Bronchial epithelial cell (primary cell): ENCODE data around the gene CACUL1. TPM values are rescaled to one million over a fixed set of nuclear protein-coding genes. Genes with fewer than 3 reads are reported as not detected.
"Not testable (repeated sequence)": the region's sequence is repeated elsewhere in the genome, so short reads cannot be mapped to it uniquely, and the experiment has no call there.

Experiments used
- DNase-seq: peaks from one replicate; pipeline ENCODE4 v3.0.0-alpha.2; 2010; ENCODE audit warnings: low read depth
- FAIRE-seq: peaks from 2 replicates; lab custom pipeline; 2011; peaks lifted over from hg19 to GRCh38; lab: Jason Lieb, UNC
- H3K27me3 ChIP-seq: 2 replicates; pipeline ENCODE4 v1.5.1; 2011; ENCODE audit warnings: low read length; ENCODE audit not compliant: control insufficient read depth, insufficient read depth
- H3K36me3 ChIP-seq: 2 replicates; pipeline ENCODE4 v1.5.1; 2011; ENCODE audit warnings: low read length; ENCODE audit not compliant: control insufficient read depth, insufficient read depth
- H3K4me3 ChIP-seq: 2 replicates; pipeline ENCODE4 v1.5.1; 2011; ENCODE audit warnings: mild to moderate bottlenecking, low read depth, low read length, control low read depth
- total RNA-seq: library from RNA; depleted of rRNA; stranded (reverse); fragments of >200 nt; gene quantifications from 2 replicates; pipeline ENCODE4 v1.2.1, GENCODE V29; 2014
- TF ChIP-seq, protein P1 (sequence below): IDR thresholded peaks from 2 replicates; pipeline ENCODE4 v1.5.1; 2011; ENCODE audit warnings: mild to moderate bottlenecking, moderate library complexity, low read length, control low read depth, inconsistent platforms; ENCODE audit not compliant: insufficient read depth, severe bottlenecking

The CACUL1 gene
- total RNA-seq, 1 donor from 2014 or later = 18.2 TPM

DNA sequence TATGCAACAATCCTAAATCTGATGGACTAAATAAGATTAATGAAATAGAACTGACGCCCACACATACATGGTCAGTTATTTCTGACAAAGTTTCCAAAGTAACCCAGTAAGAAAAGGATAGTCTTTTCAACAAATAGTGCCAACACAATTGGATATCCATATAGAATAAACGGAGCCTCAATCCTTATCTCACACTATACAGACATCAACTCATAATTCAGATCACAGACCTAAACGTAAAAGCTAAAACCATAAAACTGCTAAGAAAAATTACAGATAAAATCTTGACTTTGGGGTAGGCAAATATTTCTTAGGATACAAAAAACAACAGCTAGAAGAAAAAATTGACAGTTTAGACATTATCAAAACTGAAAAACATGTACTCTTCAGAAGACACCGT is 8.5 kb downstream of the CACUL1 start:
- TF ChIP-seq, protein P1, sequence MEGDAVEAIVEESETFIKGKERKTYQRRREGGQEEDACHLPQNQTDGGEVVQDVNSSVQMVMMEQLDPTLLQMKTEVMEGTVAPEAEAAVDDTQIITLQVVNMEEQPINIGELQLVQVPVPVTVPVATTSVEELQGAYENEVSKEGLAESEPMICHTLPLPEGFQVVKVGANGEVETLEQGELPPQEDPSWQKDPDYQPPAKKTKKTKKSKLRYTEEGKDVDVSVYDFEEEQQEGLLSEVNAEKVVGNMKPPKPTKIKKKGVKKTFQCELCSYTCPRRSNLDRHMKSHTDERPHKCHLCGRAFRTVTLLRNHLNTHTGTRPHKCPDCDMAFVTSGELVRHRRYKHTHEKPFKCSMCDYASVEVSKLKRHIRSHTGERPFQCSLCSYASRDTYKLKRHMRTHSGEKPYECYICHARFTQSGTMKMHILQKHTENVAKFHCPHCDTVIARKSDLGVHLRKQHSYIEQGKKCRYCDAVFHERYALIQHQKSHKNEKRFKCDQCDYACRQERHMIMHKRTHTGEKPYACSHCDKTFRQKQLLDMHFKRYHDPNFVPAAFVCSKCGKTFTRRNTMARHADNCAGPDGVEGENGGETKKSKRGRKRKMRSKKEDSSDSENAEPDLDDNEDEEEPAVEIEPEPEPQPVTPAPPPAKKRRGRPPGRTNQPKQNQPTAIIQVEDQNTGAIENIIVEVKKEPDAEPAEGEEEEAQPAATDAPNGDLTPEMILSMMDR = no peak
- no peak overlapping the region for H3K4me3 ChIP-seq
- no peak for DNase-seq
- no peak for FAIRE-seq
- no peaks in the 10 kb centered on the region for H3K36me3 ChIP-seq
- no peaks in the 10 kb centered on the region for H3K27me3 ChIP-seq

DNA sequence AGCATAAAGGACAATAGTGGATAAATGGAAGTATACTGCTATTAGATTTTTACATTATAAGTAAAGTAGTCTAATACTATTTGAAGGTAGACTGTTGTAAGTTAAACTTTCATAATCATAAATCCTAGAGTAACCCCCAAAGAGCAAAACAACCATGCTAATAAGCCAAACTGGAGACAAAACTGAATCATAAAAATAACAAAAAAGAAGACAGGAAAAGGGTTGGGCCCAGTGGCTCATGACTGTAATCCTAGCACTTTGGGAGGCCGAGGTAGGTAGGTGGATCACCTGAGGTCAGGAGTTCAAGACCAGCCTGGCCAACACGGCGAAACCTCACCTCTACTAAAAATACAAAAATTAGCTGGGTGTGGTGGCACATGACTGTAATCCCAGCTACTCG is 9.7 kb downstream of the CACUL1 start:
- H3K4me3 ChIP-seq = no peak overlapping the region
- no peak for FAIRE-seq
- H3K36me3 ChIP-seq = no peaks in the 10 kb centered on the region
- TF ChIP-seq, protein P1 = no peak
- H3K27me3 ChIP-seq = no peaks in the 10 kb centered on the region
- DNase-seq = no peak

DNA sequence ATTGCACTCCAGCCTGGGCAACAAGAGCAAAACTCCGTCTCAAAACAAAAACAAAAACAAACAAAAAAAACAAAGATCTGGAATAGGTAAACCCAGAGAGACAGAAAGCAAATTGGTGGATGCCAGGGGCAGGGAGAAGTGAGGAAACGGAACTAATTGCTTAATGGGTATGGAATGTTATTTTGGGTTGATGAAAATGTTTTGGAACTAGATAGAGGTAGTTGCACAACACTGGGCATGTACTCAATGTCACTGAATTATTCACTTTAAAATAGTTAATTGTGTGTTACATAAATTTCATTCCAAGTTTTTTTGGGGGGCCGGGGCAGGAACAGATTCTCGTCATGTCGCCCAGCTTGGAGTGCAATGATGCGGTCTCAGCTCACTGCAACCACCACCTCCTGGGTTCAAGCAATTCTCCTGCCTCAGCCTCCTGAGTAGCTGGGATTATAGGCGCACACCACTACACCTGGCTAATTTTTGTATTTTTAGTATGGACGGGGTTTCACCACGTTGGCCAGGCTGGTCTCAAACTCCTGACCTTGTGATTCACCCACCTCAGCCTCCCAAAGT is 10.3 kb downstream of the CACUL1 start:
- not testable (repeated sequence) for H3K36me3 ChIP-seq, DNase-seq, FAIRE-seq, H3K4me3 ChIP-seq, H3K27me3 ChIP-seq

GRCh38 chr10:118742782-118743181 is 12.0 kb downstream of the CACUL1 start:
- Histone ChIP-seq H3K36me3 (no peaks in the 10 kb centered on the region), H3K27me3 (no peaks in the 10 kb centered on the region), H3K4me3 (no peak overlapping the region)
- TF ChIP-seq, protein P1 = no peak
- FAIRE-seq (no peak), DNase-seq (no peak)

DNA sequence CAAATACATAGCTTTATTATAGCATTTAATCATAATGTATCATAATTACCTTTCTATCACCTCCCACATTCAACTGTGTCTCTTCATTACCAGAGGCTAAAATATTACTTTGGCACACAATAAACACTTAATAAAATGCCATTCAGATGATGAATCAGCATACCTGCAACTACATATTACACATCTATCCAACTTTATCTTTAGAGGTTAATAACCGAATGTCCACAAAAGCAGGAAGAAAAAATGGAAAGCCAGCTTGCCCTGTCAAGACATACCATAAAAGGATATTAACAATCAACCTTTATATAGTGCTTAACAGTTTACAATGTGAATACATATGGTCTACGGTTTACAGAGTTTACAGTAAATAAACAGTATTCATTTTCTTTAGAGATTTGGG is 12.7 kb downstream of the CACUL1 start:
- TF ChIP-seq, protein P1 = no peak
- no peak for FAIRE-seq
- Histone ChIP-seq H3K36me3 (no peaks in the 10 kb centered on the region), H3K27me3 (no peaks in the 10 kb centered on the region), H3K4me3 (no peak overlapping the region)
- peak; percentile 64 for DNase-seq

DNA sequence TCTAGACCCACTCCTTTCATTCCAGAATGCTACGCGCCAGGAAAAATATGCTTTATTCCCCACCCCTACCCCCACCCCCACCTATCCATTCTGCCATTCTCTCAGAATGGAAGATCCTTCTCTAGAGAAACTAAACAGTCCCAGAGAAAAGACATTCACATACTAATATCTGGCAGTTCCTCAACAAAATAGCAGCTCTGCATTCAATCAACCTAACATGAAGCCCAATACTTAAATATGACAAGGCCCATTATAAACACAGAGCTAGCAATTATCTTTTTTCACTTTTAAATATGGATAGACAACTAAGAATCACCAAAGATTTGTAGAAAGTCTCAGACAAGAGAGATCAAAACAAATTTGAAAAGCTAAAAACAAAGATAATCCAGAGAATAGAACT is 16.4 kb downstream of the CACUL1 start:
- DNase-seq (no peak), FAIRE-seq (no peak)
- Histone ChIP-seq H3K4me3 (no peak overlapping the region), H3K36me3 (no peaks in the 10 kb centered on the region), H3K27me3 (no peaks in the 10 kb centered on the region)
- TF ChIP-seq, protein P1 = no peak
